ENCODE results near the gene PTH2R.
"Not testable (repeated sequence)": the region's sequence is repeated elsewhere in the genome, so short reads cannot be mapped to it uniquely, and the experiment has no call there.

Gene PTH2R

GRCh38 chr2:208406474-208407451 lies at the start of gene PTH2R:
Gene PTH2R, plus strand, starts transcription at chr2:208406792. Its CDS starts 252 bp downstream, at chr2:208407044.
- FAIRE-seq: no peak

GRCh38 chr2:208356846-208357574 lies 49.6 kb upstream of the PTH2R start:
- FAIRE-seq: no peak

- FAIRE-seq: no peak
These were observed 47.6 kb upstream of the PTH2R start for GRCh38 chr2:208358758-208359631.

- FAIRE-seq: no peak
These were observed 47.0 kb upstream of the PTH2R start for GRCh38 chr2:208359632-208359986.

GRCh38 chr2:208360259-208361076 lies 46.1 kb upstream of the PTH2R start:
- no peak for FAIRE-seq

GRCh38 chr2:208361077-208361441 lies 45.5 kb upstream of the PTH2R start:
- FAIRE-seq: no peak

GRCh38 chr2:208363485-208363884 lies 43.1 kb upstream of the PTH2R start:
- FAIRE-seq: peak; percentile 80

GRCh38 chr2:208366215-208367127 lies 40.1 kb upstream of the PTH2R start:
- FAIRE-seq: no peak

- FAIRE-seq: no peak
These were observed 37.5 kb upstream of the PTH2R start for GRCh38 chr2:208369091-208369490.

GRCh38 chr2:208370881-208371633 lies 35.5 kb upstream of the PTH2R start:
- FAIRE-seq: no peak

- no peak for FAIRE-seq
These were observed 35.0 kb upstream of the PTH2R start for GRCh38 chr2:208371634-208371935.

GRCh38 chr2:208373460-208374089 lies 33.0 kb upstream of the PTH2R start:
- FAIRE-seq: peak; percentile 82

- no peak for FAIRE-seq
These were observed 31.0 kb upstream of the PTH2R start for GRCh38 chr2:208375491-208376068.

GRCh38 chr2:208377344-208377860 lies 29.2 kb upstream of the PTH2R start:
- not testable (repeated sequence) for FAIRE-seq

GRCh38 chr2:208379192-208379591 lies 27.4 kb upstream of the PTH2R start:
- FAIRE-seq: no peak

- FAIRE-seq: no peak
These were observed 22.0 kb upstream of the PTH2R start for GRCh38 chr2:208384637-208385036.

- FAIRE-seq: no peak
These were observed 20.1 kb upstream of the PTH2R start for GRCh38 chr2:208386541-208386940.

GRCh38 chr2:208389940-208390339 lies 16.7 kb upstream of the PTH2R start:
- FAIRE-seq: no peak

- FAIRE-seq: no peak
These were observed 14.3 kb upstream of the PTH2R start for GRCh38 chr2:208392300-208392699.
